HG03097 (cell line): ENCODE results near the gene TENM3.

Source experiments
- ATAC-seq: cut with Tn5 transposase; IDR thresholded peaks from one replicate; pipeline ENCODE4 v1.9.1; 2021; ENCODE audit not compliant: unreplicated experiment, low FRiP score

The TENM3 gene

DNA sequence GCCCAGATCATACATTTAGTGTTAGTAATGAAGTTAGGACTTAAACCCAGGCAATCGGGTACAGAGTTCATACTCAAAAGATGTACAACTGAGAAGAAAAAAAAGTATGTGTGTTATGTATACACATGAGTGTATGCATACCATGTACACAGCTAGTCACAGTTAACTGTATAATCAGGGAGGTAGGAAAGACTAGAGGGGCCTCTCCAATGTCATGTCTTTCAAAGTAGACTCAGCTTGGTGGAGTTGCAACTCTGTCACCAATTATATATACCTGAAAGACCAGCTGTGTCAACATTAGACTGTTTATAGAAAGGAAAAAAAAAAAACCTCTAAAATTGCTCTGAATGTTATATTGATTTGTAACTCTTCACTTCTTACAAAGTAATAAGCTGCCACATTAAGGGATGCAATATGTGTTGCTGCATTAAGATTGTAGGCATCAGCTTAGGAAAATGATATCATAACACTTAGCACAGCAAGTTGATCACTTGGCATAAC lies 506.5 kb downstream of the TENM3 start:
- no peak for ATAC-seq

DNA sequence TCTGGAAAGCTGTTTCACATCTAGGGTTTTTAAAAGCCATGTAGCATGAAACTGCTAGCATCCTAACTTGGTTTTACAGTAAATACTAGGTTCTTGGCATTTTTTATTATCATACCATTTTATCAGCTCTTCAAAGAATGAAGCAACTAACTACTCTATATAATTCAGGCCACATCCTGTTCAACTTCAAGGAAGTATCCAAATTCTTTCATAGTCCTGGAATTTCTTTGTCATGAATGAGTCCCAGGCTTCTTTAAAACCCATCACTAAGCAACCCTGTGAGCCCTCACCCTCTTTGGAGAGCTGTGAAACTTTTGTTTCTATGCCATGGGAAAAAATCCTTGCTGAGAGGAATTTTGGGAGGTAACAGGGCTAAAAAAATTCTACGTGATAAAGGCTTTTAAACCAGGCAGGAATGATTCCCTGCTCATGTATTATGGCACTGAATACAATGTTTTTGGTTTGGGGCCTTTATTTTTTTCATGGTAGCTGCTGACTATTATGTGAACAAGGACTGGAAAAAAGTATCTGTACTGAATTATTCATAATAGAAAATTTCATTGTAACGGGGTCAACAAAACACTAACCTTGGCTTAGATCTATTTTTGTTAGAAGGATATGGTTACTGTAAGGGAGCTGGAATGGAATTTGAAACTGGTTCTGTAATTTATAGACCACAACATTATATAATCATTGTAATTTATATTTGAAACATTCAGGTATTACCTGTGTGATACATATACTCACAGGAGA lies 509.1 kb downstream of the TENM3 start:
- no peak for ATAC-seq

DNA sequence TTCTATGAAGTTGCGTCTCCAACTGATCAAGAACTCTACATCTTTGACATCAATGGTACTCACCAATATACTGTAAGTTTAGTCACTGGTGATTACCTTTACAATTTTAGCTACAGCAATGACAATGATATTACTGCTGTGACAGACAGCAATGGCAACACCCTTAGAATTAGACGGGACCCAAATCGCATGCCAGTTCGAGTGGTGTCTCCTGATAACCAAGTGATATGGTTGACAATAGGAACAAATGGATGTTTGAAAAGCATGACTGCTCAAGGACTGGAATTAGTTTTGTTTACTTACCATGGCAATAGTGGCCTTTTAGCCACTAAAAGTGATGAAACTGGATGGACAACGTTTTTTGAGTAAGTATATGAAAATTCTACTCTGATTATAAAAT lies 511.7 kb downstream of the TENM3 start:
- no peak for ATAC-seq

DNA sequence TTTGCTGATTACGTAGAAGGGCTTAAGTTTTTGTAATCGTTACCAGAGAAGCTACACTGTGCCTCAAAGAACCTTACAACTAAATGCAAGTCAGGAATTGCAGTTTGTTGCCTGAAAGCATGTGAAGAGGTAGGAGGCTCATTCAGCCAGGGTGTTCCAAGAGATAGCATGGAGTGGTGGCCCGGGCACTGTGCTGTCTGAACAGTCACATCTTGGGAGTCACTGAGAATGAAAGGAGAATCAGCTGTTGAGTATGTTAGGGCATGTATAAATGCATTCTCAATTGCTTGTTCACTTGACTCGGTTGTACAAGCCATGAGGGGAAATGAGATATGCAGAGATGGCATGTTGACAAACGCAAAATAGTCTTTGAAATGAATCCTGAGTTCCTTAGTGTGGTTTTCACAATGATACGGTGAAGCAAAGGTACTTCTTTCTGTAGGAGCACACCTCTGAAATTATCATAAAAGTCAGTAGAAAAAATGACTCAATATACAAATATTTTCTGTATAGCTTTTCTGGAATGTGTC lies 513.0 kb downstream of the TENM3 start:
- ATAC-seq, result no peak

DNA sequence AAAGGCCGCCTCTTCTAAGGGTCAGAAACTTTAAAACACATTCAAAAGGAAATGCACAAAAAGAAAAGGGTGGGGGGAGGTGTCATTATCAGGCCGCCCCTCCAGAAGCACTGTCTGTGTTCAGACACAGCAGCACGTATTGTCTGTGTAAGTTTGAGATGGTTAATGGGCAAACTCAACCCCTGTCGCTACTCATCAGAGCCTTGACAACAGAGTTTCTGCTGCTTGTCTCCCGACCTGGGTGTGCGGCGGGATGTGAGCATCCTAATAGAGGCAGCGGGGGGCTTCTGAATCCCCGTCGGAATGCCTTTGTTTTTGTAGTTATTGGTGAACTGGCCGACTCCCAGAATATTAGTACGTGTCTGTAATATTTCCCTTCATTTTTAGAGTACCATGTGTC lies 515.1 kb downstream of the TENM3 start:
- ATAC-seq, result no peak

- ATAC-seq, result no peak
Measured at GRCh38 chr4:182760551-182761043, 517.4 kb downstream of the TENM3 start.

- ATAC-seq, result no peak
Measured at GRCh38 chr4:182764137-182764536, 520.9 kb downstream of the TENM3 start.

GRCh38 chr4:182764642-182765041 lies 521.4 kb downstream of the TENM3 start:
- ATAC-seq, result no peak

- no peak for ATAC-seq
Measured at GRCh38 chr4:182765987-182766856, 523.0 kb downstream of the TENM3 start.

DNA sequence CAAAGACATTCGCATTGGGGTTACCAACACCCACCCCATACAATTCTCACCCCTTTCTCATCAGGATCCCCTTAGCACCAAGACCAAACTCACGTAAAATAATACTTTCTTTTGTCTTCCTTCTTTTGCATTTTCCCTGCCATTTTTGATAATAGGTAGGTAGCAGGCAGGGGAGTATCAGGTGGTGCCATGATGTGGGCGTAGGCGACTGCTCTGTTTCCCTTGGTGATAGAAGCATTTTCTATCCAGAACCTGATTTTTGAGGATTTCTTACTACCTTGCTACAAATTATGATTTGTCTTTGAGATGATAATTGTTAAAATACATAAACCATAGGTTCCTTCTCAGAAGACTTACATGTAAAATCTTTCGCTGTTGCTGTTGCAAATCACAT lies 523.7 kb downstream of the TENM3 start:
- ATAC-seq, result no peak

DNA sequence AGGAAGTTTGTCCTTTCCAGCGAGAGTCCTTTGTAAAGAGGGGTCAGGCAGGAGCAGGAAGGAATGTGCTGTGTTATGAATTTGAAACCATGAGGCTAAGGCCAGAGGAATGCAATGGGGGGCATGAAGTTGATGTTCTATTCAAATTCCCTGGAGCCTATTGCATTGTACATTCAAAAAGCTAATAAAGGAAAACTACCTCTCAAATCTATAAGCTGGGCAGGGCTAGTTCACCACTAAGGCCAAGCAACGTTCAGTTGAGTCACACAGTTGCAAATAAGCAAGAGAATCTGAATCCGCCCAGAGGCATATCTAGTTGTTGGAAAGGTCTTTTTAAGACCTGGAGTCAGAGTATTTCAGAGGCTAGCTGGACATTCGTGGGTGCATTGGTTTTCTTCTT lies 525.6 kb downstream of the TENM3 start:
- ATAC-seq, result no peak

DNA sequence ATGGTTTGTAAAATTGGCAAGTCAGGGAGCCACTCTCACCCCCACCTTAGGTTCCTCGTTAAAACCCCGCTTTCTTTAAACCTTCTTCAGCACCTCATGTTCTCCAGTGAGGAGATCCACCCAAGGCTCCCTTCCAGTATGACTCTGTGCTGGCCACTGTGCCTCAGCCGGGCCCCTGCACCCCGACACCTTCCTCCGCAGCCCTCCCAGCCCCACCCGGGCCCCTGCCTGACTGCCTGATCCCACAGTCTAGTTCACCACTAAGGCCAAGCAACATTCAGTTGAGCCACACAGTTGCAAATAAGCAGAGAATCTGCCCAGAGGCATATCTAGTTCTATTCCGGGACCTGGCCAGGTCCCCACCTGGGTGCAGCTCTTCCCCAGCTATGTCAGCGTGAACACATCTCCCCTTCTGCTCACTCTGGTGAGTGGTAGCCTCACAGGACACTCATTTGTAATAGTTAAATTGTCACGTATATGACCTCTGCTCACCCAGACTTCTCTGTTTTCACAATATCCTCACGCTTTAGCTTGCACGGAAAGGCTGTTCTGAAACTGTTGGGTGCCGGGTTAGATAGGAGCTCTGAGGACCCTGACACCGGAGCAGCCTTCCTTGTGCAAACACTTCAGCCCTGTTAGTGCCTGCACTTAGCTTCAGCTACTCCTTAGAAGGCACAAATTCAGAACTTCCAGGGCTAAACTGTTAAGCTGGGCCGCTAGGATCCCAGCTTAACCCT lies 527.2 kb downstream of the TENM3 start:
- no peak for ATAC-seq

- no peak for ATAC-seq
Measured at GRCh38 chr4:182770996-182771514, 527.9 kb downstream of the TENM3 start.

- ATAC-seq, result no peak
Measured at GRCh38 chr4:182775075-182775474, 531.9 kb downstream of the TENM3 start.

- ATAC-seq, result no peak
Measured at GRCh38 chr4:182776376-182777105, 533.3 kb downstream of the TENM3 start.

- no peak for ATAC-seq
Measured at GRCh38 chr4:182778222-182778982, 535.2 kb downstream of the TENM3 start.

GRCh38 chr4:182786991-182787390 lies 543.8 kb downstream of the TENM3 start:
- no peak for ATAC-seq

DNA sequence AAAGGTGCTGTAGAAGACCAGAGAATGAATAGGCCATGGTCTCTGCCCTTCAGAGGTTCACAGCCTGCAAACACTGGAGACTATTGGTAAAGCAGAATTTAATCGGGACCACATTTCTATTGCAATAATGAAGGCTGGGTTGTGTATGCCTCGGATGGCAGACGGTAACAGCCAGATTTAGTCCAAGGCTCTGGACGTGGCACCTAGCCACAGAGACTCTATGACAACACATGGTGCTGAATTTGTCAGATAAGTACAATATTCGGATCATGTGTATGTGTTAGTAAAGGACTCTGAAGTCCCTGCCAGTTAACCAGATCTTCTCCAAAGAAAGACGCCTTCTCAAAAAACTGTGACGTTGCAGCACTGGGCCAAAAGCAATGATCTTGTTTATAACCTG lies 545.0 kb downstream of the TENM3 start:
- ATAC-seq, result no peak

DNA sequence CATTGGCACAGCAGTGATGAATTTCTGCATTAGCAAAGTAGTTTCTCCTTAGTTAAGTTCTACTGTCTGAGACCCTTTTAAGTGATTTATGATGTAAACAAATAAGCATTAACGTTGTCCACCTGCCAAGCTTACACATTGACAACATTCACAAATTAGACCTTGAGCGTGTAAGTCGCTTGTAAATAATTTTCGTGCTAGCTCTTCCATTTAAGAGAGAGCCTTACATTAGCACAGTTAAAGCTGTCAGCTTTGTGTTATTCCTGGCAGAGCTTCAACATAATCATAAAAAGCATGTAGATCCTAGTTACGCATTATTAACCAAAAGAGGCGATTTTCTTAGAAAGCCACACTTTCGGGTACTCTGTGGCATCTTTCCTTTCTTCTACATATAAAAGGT lies 546.3 kb downstream of the TENM3 start:
- no peak for ATAC-seq
